Activated T-cell treated with anti-CD3 and anti-CD28 coated beads for 24 hours (primary cell): ENCODE data around the gene GUCY1A1.

Source experiments
- DNase-seq: peaks from one replicate; pipeline ENCODE4 v3.0.0-alpha.2; 2020; ENCODE audit warnings: low read depth

The GUCY1A1 gene

DNA sequence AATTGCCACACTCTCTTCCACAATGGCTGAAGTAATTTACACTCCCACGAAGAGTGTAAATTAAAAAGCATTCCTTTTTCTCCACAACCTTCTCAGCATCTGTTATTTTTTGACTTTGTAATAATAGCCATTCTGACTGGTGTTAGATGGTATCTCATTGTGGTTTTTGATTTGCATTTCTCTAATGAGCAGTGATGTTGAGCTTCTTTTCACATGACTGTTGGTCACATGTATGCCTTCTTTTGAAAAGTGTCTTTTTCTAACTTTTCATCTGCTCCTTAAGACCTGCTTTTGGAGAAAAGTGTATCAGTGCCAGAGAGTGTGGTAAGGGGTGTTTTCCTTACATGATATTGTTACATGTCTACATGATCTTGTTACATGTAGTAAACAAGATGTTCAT is 25.7 kb downstream of the GUCY1A1 start:
- DNase-seq = no peak

GRCh38 chr4:155693015-155693663 is 26.5 kb downstream of the GUCY1A1 start:
- no peak for DNase-seq

DNA sequence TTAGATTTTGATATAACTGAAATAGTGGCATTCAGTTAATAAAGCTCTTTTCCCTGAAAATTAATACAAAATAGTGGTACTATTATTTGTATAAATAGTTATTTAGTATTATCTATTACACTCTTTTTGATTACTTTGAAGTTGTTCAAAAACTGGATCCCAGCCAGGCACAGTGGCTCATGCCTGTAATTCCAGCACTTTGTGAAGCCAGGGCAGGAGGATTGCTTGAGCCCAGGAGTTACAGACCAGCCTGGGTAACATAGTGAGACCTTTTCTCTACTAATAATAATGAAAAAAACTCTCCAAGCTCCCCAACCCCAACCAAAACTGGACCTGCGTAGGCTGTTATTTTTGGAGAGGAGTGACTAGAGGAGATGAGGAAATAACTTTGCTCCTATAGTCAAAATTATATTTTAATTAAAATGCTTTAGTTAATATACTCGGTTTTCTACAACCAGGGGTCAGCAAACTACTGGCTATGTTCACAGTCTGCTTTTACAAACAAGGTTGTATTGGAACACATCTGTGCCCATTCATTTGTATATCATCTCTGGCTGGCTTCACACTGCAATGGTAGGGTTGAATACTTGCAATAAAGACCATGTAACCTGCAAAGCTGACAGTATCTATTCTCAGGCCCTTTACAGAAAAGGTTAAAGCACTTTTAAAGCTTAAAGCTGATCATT is 27.6 kb downstream of the GUCY1A1 start:
- no peak for DNase-seq

DNA sequence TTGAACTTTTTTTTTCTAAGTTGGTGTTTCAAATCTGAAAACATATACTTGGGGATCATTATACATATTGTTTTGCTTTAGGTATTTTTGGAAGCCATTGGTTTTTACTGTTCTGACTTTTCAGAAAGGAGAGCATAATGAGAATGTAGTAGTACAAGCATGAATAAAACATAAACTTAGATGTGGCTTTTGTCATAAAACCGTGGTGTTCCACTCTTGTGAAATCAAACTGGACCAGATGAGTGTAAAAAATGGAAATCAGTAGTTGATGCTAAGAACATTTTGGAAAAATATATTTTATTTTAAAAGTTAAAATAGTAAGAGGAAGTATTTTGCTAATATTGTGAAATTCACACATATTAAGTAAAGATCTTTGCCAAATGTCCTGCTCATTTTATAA is 29.6 kb downstream of the GUCY1A1 start:
- DNase-seq = no peak

DNA sequence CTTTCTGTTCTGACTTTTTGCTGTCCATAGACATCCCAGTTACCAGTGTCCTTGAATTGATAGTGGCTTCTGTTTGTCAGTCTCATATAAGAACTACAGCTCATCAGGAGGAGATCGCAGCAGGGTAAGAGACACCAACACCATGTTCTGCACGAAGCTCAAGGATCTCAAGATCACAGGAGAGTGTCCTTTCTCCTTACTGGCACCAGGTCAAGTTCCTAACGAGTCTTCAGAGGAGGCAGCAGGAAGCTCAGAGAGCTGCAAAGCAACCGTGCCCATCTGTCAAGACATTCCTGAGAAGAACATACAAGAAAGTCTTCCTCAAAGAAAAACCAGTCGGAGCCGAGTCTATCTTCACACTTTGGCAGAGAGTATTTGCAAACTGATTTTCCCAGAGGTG is 30.1 kb downstream of the GUCY1A1 start:
- DNase-seq = no peak

DNA sequence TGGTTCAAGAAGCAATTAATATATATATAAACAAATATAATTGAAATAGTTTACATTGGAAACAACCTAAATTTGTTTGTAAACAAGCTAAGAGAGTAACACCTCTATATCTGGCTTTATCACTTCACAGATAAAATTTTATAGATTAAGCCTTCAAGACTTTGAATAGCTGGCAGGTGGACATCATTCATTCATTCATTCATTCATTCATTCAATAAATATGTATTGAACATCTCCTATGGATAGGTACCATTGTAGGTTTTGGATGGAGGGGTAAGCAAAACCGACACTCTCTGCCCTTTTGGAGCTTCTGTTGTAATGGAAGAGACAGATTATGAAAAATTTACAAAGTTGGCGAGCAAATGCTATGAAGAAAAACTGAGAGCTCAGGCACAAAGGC is 35.2 kb downstream of the GUCY1A1 start:
- no peak for DNase-seq

DNA sequence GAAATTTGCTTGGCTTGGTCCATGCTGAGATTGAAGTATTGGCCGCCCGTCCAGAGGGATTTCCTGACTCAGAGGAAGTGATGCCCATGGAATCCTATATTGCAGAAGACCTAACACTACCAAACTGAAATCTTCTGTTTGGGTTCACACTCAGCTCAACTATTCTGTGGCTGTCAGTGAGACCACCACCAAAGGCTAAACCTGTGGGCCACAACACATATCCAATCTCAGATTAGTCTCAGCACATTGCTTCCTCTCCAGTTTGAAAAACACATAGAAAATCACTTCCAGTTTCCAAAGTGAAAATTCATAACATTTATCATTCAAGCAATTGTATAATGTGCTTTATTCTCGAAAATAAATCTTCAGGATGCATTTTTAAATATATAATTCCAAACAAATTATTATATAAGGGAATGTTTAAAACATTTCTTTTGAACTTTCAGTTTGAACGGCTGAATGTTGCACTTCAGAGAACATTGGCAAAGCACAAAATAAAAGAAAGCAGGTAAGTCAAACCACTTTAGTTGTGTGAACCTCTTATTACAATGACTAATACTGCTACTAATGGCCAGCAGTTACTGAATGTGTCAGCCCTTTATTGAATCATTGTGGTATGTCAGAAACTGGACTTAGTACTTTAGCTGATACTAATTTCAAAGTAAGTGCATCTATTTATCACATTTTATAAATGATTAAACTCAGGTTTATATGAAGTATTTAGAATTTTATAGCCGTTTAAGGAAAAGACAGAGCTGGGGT is 37.0 kb downstream of the GUCY1A1 start:
- no peak for DNase-seq

- DNase-seq = no peak
Measured at GRCh38 chr4:155704841-155705404, 38.3 kb downstream of the GUCY1A1 start.

- DNase-seq = no peak
Measured at GRCh38 chr4:155705664-155706063, 39.0 kb downstream of the GUCY1A1 start.

DNA sequence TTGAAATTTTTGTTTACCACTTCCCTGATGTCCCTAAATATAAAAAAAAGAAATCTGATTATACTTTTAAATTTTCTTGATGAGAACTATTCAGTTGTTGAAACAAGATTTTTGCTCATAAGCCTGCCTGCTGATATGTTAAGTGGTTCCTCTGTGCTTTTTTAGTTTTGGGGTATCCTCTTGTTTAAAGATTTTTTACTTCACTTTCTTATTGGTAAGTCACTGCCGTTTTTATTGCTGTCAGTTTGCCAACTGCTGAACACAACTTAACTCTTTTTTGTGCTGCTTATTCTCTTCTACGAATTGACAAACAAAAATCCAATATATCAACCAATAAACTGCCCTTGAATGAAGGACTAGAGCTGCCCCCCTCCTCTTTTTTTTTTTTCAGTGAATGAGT is 39.5 kb downstream of the GUCY1A1 start:
- no peak for DNase-seq

GRCh38 chr4:155707251-155707650 is 40.6 kb downstream of the GUCY1A1 start:
- DNase-seq = no peak

DNA sequence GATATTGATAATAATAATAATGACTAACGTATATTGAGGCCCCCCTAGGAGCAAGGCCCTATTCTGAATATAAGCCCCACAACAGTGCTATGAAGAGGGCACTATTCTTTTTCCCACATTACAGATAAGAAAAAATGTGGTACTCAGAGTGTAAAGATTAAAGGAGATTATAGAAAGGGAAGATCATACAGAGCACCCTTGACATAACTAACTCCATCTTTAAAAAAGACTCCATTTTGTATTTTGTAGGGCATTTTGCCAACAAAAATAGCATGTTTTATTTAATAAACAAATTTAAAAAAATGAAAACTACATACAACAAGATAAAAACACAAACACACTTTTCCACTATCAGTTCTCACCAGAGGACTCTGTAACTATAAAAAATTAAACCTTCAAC is 42.1 kb downstream of the GUCY1A1 start:
- no peak for DNase-seq

DNA sequence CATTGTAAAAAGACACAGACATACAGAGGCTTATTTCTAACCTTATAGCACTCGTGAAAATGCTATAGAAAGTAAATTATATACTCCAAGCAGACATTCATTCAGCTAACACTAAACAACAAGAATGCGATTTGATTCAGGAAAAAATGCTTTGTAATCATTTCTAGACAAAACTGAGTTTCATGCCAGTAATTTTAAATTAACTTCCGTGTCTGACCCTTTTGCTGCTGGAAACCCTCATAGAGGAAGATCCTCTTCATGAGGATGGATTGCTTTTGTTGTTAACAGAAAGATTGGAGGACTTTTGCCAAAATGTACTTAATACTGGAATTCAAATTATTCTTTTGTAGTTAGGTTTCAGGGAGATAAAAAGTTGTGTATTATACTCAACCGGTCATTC is 43.3 kb downstream of the GUCY1A1 start:
- DNase-seq = no peak

- no peak for DNase-seq
Measured at GRCh38 chr4:155711556-155711955, 44.9 kb downstream of the GUCY1A1 start.

GRCh38 chr4:155712846-155713245 is 46.2 kb downstream of the GUCY1A1 start:
- no peak for DNase-seq

GRCh38 chr4:155713911-155714310 is 47.3 kb downstream of the GUCY1A1 start:
- no peak for DNase-seq

DNA sequence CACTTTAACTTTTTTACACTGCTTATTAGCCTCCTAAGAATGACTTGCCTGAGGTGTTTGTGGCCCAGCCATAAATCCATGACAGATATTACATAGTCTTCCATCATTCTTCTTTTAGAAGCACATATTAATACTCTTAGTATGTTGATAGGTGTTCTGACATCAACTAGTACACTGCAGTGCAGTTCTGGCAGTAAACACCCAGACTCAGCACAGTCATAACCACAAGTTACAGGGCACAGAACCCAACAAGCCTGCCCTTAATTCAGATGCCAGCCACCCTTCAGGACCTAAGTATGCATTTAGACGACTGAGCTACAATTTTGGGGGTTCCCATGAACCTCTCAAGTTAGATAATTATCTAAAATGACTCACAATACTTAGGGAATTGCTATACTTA is 55.7 kb downstream of the GUCY1A1 start:
- no peak for DNase-seq

GRCh38 chr4:155722816-155723499 is 56.3 kb downstream of the GUCY1A1 start:
- DNase-seq = no peak

- no peak for DNase-seq
Measured at GRCh38 chr4:155724731-155725130, 58.1 kb downstream of the GUCY1A1 start.

DNA sequence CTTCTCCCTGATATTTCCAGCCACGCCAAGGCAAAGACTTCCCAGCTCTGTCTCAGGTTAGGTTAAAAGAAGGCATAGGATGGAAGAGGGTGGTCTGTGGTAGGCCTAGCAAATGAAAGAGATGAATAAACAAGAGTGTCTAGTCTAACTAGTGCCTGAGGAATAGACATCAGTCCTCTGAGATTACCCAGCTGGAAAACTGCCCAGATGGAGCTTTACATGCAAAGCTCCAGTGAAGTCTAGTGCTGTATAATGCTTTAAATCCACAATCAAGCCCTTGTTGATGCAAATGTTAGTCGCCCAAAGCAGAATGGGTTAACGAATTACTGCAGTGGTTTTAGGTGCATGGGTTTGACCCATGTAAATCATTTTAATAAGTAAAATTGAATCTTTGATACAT is 67.4 kb downstream of the GUCY1A1 start:
- no peak for DNase-seq

DNA sequence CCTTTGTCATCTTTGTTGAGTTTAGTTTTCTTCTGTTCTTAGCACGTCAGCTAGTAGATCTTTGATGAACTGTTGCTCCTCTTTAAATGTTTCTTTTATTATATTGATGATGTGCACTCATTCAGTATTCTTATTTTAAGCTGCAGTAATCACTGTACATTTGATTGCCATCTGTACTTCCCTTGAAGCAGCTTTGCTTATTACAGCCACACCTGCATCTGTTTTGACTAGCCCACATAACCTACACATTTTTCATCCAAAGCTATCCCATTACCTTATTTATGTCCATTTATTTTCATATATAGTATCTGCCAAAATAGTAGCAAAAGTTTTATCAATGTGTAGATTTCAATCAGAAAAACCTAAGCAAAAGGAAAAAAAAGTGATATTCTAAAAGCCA is 68.3 kb downstream of the GUCY1A1 start:
- DNase-seq = no peak

- DNase-seq = no peak
Measured at GRCh38 chr4:155735496-155735895, 68.8 kb downstream of the GUCY1A1 start.
